Measurements from ENCODE around the gene RASL11A. TPM values are rescaled to one million over a fixed set of nuclear protein-coding genes. Genes with fewer than 3 reads are reported as not detected.

Gene RASL11A
- total RNA-seq, 1 experiment from 2014 or later = 21.0 TPM

DNA sequence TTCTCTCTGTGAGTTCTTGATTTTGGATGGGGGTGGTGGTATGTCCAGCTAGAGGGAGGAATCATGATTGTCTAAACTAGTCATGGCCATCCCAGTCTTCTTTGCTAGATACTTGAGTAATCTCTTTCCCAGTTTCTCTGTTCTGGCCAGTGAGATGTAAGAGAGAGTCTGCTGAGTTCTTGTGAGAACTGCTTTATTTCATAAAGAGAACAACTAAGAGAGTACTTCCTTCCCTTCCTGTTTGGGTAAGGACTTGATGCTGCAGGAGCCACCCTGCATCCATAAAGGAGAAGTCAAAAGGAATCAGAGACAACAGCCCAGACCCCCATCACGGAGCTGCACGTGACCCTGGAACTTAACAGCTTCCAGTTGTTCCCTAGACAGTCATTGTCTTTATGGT is 3.0 kb upstream of the RASL11A start:
- Mint-ChIP-seq H3K27me3 (ENCODE audit: insufficient read depth, unreplicated experiment) (no peaks in the 10 kb centered on the region), H3K9me3 (ENCODE audit: unreplicated experiment) (no peaks in the 10 kb centered on the region), H3K4me3 (ENCODE audit: unreplicated experiment) (no peak overlapping the region), H3K36me3 (ENCODE audit: insufficient read depth, unreplicated experiment) (peaks cover 26% of the 10 kb centered on the region), H3K4me1 (ENCODE audit: low read depth, unreplicated experiment) (peaks cover 7% of the 10 kb centered on the region), H3K27ac (ENCODE audit: unreplicated experiment) (no peak overlapping the region)
- DNase-seq = no peak
- Histone ChIP-seq H3K36me3 (ENCODE audit: control insufficient read depth, insufficient read depth, low read length) (no peaks in the 10 kb centered on the region), H3K4me3 (ENCODE audit: low read depth, low read length) (no peak overlapping the region), H3K4me1 (peaks cover 4% of the 10 kb centered on the region; the same call in 1 of the 2 replicates), H3K9me3 (no peaks in the 10 kb centered on the region), H3K27me3 (replicated peaks; ENCODE audit: control insufficient read depth, insufficient read depth, low read length) (no peaks in the 10 kb centered on the region)
- ChIA-PET CTCF (no interaction called here), POLR2A (no interaction called here)
- intact Hi-C loops (cut with micrococcal nuclease; ENCODE audit: unreplicated experiment) = no loop called here
- BruUV-seq (replicated peaks) = no TSS peak
- TF ChIP-seq, protein P1, sequence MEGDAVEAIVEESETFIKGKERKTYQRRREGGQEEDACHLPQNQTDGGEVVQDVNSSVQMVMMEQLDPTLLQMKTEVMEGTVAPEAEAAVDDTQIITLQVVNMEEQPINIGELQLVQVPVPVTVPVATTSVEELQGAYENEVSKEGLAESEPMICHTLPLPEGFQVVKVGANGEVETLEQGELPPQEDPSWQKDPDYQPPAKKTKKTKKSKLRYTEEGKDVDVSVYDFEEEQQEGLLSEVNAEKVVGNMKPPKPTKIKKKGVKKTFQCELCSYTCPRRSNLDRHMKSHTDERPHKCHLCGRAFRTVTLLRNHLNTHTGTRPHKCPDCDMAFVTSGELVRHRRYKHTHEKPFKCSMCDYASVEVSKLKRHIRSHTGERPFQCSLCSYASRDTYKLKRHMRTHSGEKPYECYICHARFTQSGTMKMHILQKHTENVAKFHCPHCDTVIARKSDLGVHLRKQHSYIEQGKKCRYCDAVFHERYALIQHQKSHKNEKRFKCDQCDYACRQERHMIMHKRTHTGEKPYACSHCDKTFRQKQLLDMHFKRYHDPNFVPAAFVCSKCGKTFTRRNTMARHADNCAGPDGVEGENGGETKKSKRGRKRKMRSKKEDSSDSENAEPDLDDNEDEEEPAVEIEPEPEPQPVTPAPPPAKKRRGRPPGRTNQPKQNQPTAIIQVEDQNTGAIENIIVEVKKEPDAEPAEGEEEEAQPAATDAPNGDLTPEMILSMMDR (IDR thresholded peaks at IDR 0.05; ENCODE audit: insufficient read depth in 1 of 2, low read depth in 1 of 2, low read length in 1 of 2, severe bottlenecking in 1 of 2, unreplicated experiment in 1 of 2) = no peak

- H3K4me3 Mint-ChIP-seq (ENCODE audit: unreplicated experiment) = peak overlapping the region; percentile 81
- ChIA-PET CTCF (no interaction called here), POLR2A (no interaction called here)
- no peak overlapping the region for H3K27ac Mint-ChIP-seq (ENCODE audit: unreplicated experiment)
- H3K27me3 Mint-ChIP-seq (ENCODE audit: insufficient read depth, unreplicated experiment) = no peaks in the 10 kb centered on the region
- peaks cover 15% of the 10 kb centered on the region for H3K36me3 Mint-ChIP-seq (ENCODE audit: insufficient read depth, unreplicated experiment)
- no peaks in the 10 kb centered on the region for H3K36me3 ChIP-seq (ENCODE audit: control insufficient read depth, insufficient read depth, low read length)
- BruUV-seq (replicated peaks) = no TSS peak
- peaks cover 7% of the 10 kb centered on the region for H3K4me1 Mint-ChIP-seq (ENCODE audit: low read depth, unreplicated experiment)
- no peaks in the 10 kb centered on the region for H3K27me3 ChIP-seq (replicated peaks; ENCODE audit: control insufficient read depth, insufficient read depth, low read length)
- no peaks in the 10 kb centered on the region for H3K9me3 Mint-ChIP-seq (ENCODE audit: unreplicated experiment)
- peaks cover 4% of the 10 kb centered on the region; the same call in 1 of the 2 replicates for H3K4me1 ChIP-seq
- no peaks in the 10 kb centered on the region for H3K9me3 ChIP-seq
- DNase-seq = no peak
- TF ChIP-seq, protein P1 (IDR thresholded peaks at IDR 0.05; ENCODE audit: insufficient read depth in 1 of 2, low read depth in 1 of 2, low read length in 1 of 2, severe bottlenecking in 1 of 2, unreplicated experiment in 1 of 2) = no peak
- H3K4me3 ChIP-seq (ENCODE audit: low read depth, low read length) = no peak overlapping the region
- intact Hi-C loops (cut with micrococcal nuclease; ENCODE audit: unreplicated experiment) = no loop called here
These were observed 1.4 kb upstream of the RASL11A start for GRCh38 chr13:27269114-27269665.

- Histone ChIP-seq H3K4me3 (ENCODE audit: low read depth, low read length) (peak overlapping the region; percentile 82), H3K9me3 (no peaks in the 10 kb centered on the region), H3K4me1 (peaks cover 4% of the 10 kb centered on the region; the same call in 1 of the 2 replicates), H3K27me3 (replicated peaks; ENCODE audit: control insufficient read depth, insufficient read depth, low read length) (no peaks in the 10 kb centered on the region), H3K36me3 (ENCODE audit: control insufficient read depth, insufficient read depth, low read length) (no peaks in the 10 kb centered on the region)
- H3K9me3 Mint-ChIP-seq (ENCODE audit: unreplicated experiment) = no peaks in the 10 kb centered on the region
- POLR2A ChIA-PET = no interaction called here
- H3K27me3 Mint-ChIP-seq (ENCODE audit: insufficient read depth, unreplicated experiment) = no peaks in the 10 kb centered on the region
- H3K4me1 Mint-ChIP-seq (ENCODE audit: low read depth, unreplicated experiment) = peaks cover 7% of the 10 kb centered on the region
- TF ChIP-seq, protein P1 (IDR thresholded peaks at IDR 0.05; ENCODE audit: insufficient read depth in 1 of 2, low read depth in 1 of 2, low read length in 1 of 2, severe bottlenecking in 1 of 2, unreplicated experiment in 1 of 2) = no peak
- peaks cover 5% of the 10 kb centered on the region for H3K36me3 Mint-ChIP-seq (ENCODE audit: insufficient read depth, unreplicated experiment)
- TSS peak; percentile 32 for BruUV-seq (replicated peaks)
- no peak for DNase-seq
- intact Hi-C loops (cut with micrococcal nuclease; ENCODE audit: unreplicated experiment) = loop anchor here (2.0 to 5.0 kb wide), 5 partner anchors 21 to 324 kb away; partner anchors contain the start of genes RPL21 and USP12
- CTCF ChIA-PET = interaction anchor here (1.5 to 2.1 kb wide), 3 partner anchors 10 to 325 kb away, joined by 5 to 12 read pairs (median 6); no protein-coding TSS in a partner anchor
- peak overlapping the region; percentile 74 for H3K27ac Mint-ChIP-seq (ENCODE audit: unreplicated experiment)
- H3K4me3 Mint-ChIP-seq (ENCODE audit: unreplicated experiment) = peak overlapping the region; percentile 81
These were observed 1.0 kb downstream of the RASL11A start for GRCh38 chr13:27271570-27272096.
